Astrocyte (in vitro differentiated cells and primary cell): ENCODE measurements around the gene POLE.

Source experiments
- EZH2 ChIP-seq: IDR thresholded peaks from 2 replicates; pipeline ENCODE4 v1.6.1; 2012; ENCODE audit warnings: mild to moderate bottlenecking, low read length, inconsistent platforms; ENCODE audit not compliant: insufficient read depth
- TF ChIP-seq, protein P1 (sequence below): IDR thresholded peaks from 2 replicates; pipeline ENCODE4 v1.5.1; 2011; ENCODE audit warnings: low read depth, mild to moderate bottlenecking, inconsistent platforms, low read length, moderate library complexity; ENCODE audit not compliant: insufficient read depth

DNA sequence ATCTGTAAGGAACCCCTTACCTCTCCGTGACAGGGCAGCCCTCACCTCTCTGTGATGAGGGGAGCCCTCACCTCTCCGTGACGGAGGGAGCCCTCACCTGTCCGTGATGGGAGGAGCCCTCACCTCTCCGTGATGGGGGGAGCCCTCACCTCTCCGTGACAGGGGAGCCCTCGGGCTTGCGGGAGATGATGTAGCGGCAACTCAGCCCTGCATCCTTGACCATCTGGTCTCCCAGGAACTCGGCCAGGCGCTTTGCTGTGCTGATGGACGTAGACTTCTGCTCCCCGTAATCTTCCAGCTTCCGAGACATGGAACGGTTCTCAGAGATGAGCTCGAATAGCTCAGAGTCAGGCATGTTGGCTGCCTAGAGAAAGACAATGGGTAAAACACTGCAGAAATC lies 28.0 kb downstream of the POLE start:
- TF ChIP-seq, protein P1, sequence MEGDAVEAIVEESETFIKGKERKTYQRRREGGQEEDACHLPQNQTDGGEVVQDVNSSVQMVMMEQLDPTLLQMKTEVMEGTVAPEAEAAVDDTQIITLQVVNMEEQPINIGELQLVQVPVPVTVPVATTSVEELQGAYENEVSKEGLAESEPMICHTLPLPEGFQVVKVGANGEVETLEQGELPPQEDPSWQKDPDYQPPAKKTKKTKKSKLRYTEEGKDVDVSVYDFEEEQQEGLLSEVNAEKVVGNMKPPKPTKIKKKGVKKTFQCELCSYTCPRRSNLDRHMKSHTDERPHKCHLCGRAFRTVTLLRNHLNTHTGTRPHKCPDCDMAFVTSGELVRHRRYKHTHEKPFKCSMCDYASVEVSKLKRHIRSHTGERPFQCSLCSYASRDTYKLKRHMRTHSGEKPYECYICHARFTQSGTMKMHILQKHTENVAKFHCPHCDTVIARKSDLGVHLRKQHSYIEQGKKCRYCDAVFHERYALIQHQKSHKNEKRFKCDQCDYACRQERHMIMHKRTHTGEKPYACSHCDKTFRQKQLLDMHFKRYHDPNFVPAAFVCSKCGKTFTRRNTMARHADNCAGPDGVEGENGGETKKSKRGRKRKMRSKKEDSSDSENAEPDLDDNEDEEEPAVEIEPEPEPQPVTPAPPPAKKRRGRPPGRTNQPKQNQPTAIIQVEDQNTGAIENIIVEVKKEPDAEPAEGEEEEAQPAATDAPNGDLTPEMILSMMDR: no peak
- no peak for TF ChIP-seq EZH2
